ENCODE data around the gene CXCL14. TPM values are rescaled to one million over a fixed set of nuclear protein-coding genes. Genes with fewer than 3 reads are reported as not detected.
A peak's percentile ranks its signal among the peaks of the same experiment; 100 is the strongest.

The CXCL14 gene
- total and polyA plus RNA-seq, 2 of the 4 experiments (the other 2 are of a cell fraction): not detected

- Histone ChIP-seq H3K9ac (ENCODE audit: low read depth, low read length) (no peak overlapping the region), H3K4me1 (ENCODE audit: control insufficient read depth, insufficient read depth, low read length) (no peaks in the 10 kb centered on the region), H2BK15ac (ENCODE audit: low read depth, low read length) (no peak overlapping the region), H3K23ac (ENCODE audit: low read depth, low read length) (no peak overlapping the region), H2BK5ac (ENCODE audit: low read depth, low read length, poor library complexity, severe bottlenecking) (no peak overlapping the region), H2AK5ac (ENCODE audit: low read depth, low read length) (no peak overlapping the region), H3K27me3 (ENCODE audit: control insufficient read depth, insufficient read depth, low read length) (peaks cover 25% of the 10 kb centered on the region), H4K5ac (ENCODE audit: low read depth, low read length) (no peak overlapping the region), H3K18ac (ENCODE audit: low read depth, low read length) (no peak overlapping the region), H3K9me1 (ENCODE audit: insufficient read depth, low read length) (no peaks in the 10 kb centered on the region), H3K56ac (ENCODE audit: extremely low read depth, insufficient read depth, low read length) (no peak overlapping the region), H3K14ac (replicated peaks; ENCODE audit: low read depth, low read length) (no peak overlapping the region), H3K79me1 (ENCODE audit: low read depth in 1 of 2, low read length in 2 of 2) (no peaks in the 10 kb centered on the region), H3K9me3 (ENCODE audit: control insufficient read depth, insufficient read depth, low read length) (no peaks in the 10 kb centered on the region), H2AFZ (replicated peaks; ENCODE audit: low read length, poor library complexity) (no peak overlapping the region), H3K4me2 (ENCODE audit: low read depth, low read length) (no peak overlapping the region), H3K27ac (ENCODE audit: insufficient read depth, low read length) (no peak overlapping the region), H3K4ac (ENCODE audit: low read depth, low read length) (no peak overlapping the region), H2AK9ac (replicated peaks; ENCODE audit: low read depth, low read length, poor library complexity) (no peak overlapping the region), H2BK120ac (ENCODE audit: low read depth, low read length) (no peak overlapping the region), H3K36me3 (ENCODE audit: control insufficient read depth, insufficient read depth, low read length) (no peaks in the 10 kb centered on the region), H2BK20ac (ENCODE audit: low read depth, low read length) (no peak overlapping the region), H4K91ac (ENCODE audit: insufficient read depth, low read depth, low read length) (no peak overlapping the region), H3K4me3 (ENCODE audit: insufficient read depth, low read depth, low read length) (no peak overlapping the region), H4K20me1 (ENCODE audit: insufficient read depth, low read length) (no peaks in the 10 kb centered on the region), H4K8ac (ENCODE audit: low read depth in 2 of 2, low read length in 2 of 2) (no peak overlapping the region)
- intact Hi-C loops (cut with micrococcal nuclease): loop anchor here (10.0 kb wide), 1 partner anchor 205 kb away; no protein-coding TSS in a partner anchor
- ATAC-seq (ENCODE audit: low read depth): no peak
- POLR2A ChIA-PET (ENCODE audit: unreplicated experiment): no interaction called here
- in situ Hi-C loops (cut with MboI; ENCODE audit: low sequenced_read_pairs): loop anchor here (25.0 kb wide), 1 partner anchor 653 kb away; no protein-coding TSS in a partner anchor
- TF ChIP-seq USF2 (IDR thresholded peaks at IDR 0.05; ENCODE audit: low read depth, low read length): peak; percentile 95
- no peak for TF ChIP-seq CHD1 (IDR thresholded peaks at IDR 0.05; ENCODE audit: low read depth, low read length)
- dilution Hi-C loops (cut with HindIII; ENCODE audit: low sequenced_read_pairs, unreplicated experiment): loop anchor here (25.0 kb wide), 1 partner anchor 97 kb away; the partner anchor contains the start of gene TIFAB
- peak; percentile 10 for DNase-seq
- BruUV-seq (replicated peaks): no TSS peak
- no CpG with 5 or more reads among the region's 6 CpGs for WGBS, 2 experiments (ENCODE audit: extremely low coverage in 2 of 2, insufficient read length in 1 of 2)
- CTCF ChIA-PET: interaction anchor here (0.9 kb wide), 1 partner anchor 9 kb away, joined by 3 read pairs; no protein-coding TSS in a partner anchor
Measured at GRCh38 chr5:135559354-135559753, 19.4 kb downstream of the CXCL14 start.

All from IMR-90 (cell line).